PC-9 (cell line): ENCODE measurements around the gene SAPCD2. TPM values are rescaled to one million over a fixed set of nuclear protein-coding genes. Genes with fewer than 3 reads are reported as not detected.

Source experiments
- BruUV-seq: library from RNA; stranded (reverse); fragments of 400-500 nt; replicated peaks from 2 replicates; lab custom pipeline; 2021; lab: Mats Ljungman, UMichigan
- CTCF ChIA-PET: fragments of 300-600 bp; sonication (Branson Sonifier 250); formaldehyde crosslinking; loops from one replicate; lab custom pipeline; 2022; ENCODE audit warnings: antibody characterized with exemption; lab: Charles Lee
- POLR2A ChIA-PET: fragments of 300-600 bp; sonication (Branson Sonifier 250); formaldehyde crosslinking; loops from one replicate; lab custom pipeline; 2022; ENCODE audit warnings: antibody characterized with exemption; ENCODE audit not compliant: unreplicated experiment; lab: Charles Lee
- DNase-seq, 2 experiments: peaks; one replicate each; pipeline versions ENCODE4 v3.0.0 to v3.0.0-alpha.2; 2015 to 2022; ENCODE audit warnings: mixed read lengths in 1 of 2
- H2AFZ ChIP-seq: fragments of 200-600 bp; sonication (generic); 2 replicates; pipeline ENCODE4 v1.8.1; 2017; ENCODE audit warnings: antibody characterized with exemption
- H3F3A ChIP-seq: fragments of 200-600 bp; sonication (generic); 2 replicates; pipeline ENCODE4 v1.8.1; 2017; ENCODE audit warnings: antibody characterized with exemption, mild to moderate bottlenecking, low read depth; ENCODE audit not compliant: insufficient read depth
- H3K27ac ChIP-seq: fragments of 200-600 bp; sonication (generic); 2 replicates; pipeline ENCODE4 v1.6.1; 2016; ENCODE audit warnings: mixed run types
- H3K27me3 ChIP-seq: fragments of 200-600 bp; sonication (generic); 2 replicates; pipeline ENCODE4 v1.6.1; 2016; ENCODE audit warnings: low read depth, mixed run types; ENCODE audit not compliant: insufficient read depth
- H3K36me3 ChIP-seq: fragments of 200-600 bp; sonication (generic); 2 replicates; pipeline ENCODE4 v1.6.1; 2016; ENCODE audit warnings: low read depth, mixed run types
- H3K4me1 ChIP-seq: fragments of 200-600 bp; sonication (generic); replicated peaks from 2 replicates; pipeline ENCODE4 v1.6.1; 2016; ENCODE audit warnings: mixed run types; ENCODE audit not compliant: insufficient read depth
- H3K4me2 ChIP-seq: fragments of 200-600 bp; sonication (generic); 2 replicates; pipeline ENCODE4 v1.6.1; 2017; ENCODE audit warnings: mixed run types
- H3K4me3 ChIP-seq: fragments of 200-600 bp; sonication (generic); 2 replicates; pipeline ENCODE4 v1.6.1; 2016; ENCODE audit warnings: mixed run types
- H3K79me2 ChIP-seq: fragments of 200-600 bp; sonication (generic); 2 replicates; pipeline ENCODE4 v1.6.1; 2017; ENCODE audit warnings: low read depth, mixed run types
- H3K9me2 ChIP-seq: fragments of 200-600 bp; sonication (generic); 2 replicates; pipeline ENCODE4 v1.8.1; 2017; ENCODE audit warnings: mild to moderate bottlenecking; ENCODE audit not compliant: insufficient read depth
- H3K9me3 ChIP-seq: fragments of 200-600 bp; sonication (generic); 2 replicates; pipeline ENCODE4 v1.8.1; 2016; ENCODE audit warnings: low read depth; ENCODE audit not compliant: insufficient read depth
- H4K20me1 ChIP-seq: fragments of 200-600 bp; sonication (generic); 2 replicates; pipeline ENCODE4 v1.8.1; 2017; ENCODE audit not compliant: insufficient read depth
- CTCF ChIP-seq: fragments of 200-600 bp; sonication (generic); conservative IDR thresholded peaks from 2 replicates; pipeline ENCODE4 v1.6.1; 2017; ENCODE audit warnings: mixed run types, antibody characterized with exemption, mild to moderate bottlenecking, moderate library complexity
- EZH2 ChIP-seq: fragments of 200-600 bp; sonication (generic); IDR thresholded peaks from 2 replicates; pipeline ENCODE4 v1.8.0; 2017; ENCODE audit warnings: antibody characterized with exemption, low read depth
- intact Hi-C: fragments of 100-400 bp; cut with micrococcal nuclease; formaldehyde crosslinking; loops from one replicate; pipeline ENCODE4 v1.10.0; 2022; ENCODE audit not compliant: unreplicated experiment
- total RNA-seq: library from RNA; stranded (reverse); gene quantifications from 2 replicates; pipeline ENCODE4 v1.2.3, GENCODE V29; 2021

The SAPCD2 gene
- total RNA-seq, 1 experiment from 2014 or later = 50.3 TPM

GRCh38 chr9:137089232-137089947, 19.0 kb upstream of the SAPCD2 start:
- peaks cover 22% of the 10 kb centered on the region for H3K4me1 ChIP-seq
- H3K9me2 ChIP-seq = no peaks in the 10 kb centered on the region
- no TSS peak for BruUV-seq
- POLR2A ChIA-PET = no interaction called here
- CTCF ChIA-PET = no interaction called here
- TF ChIP-seq EZH2 = no peak
- no peak for TF ChIP-seq CTCF
- H4K20me1 ChIP-seq = 0 out of 2 replicates have a peak, but pooled peaks cover 4% of the 10 kb centered on the region
- no peak overlapping the region for H3K27ac ChIP-seq
- intact Hi-C loops = no loop called here
- no peak overlapping the region for H3K4me2 ChIP-seq
- no peak overlapping the region for H2AFZ ChIP-seq
- H3K9me3 ChIP-seq = no peaks in the 10 kb centered on the region
- peaks cover 15% of the 10 kb centered on the region; the same call in 1 of the 2 replicates for H3F3A ChIP-seq
- H3K36me3 ChIP-seq = no peaks in the 10 kb centered on the region
- H3K79me2 ChIP-seq = peaks cover 14% of the 10 kb centered on the region
- H3K27me3 ChIP-seq = no peaks in the 10 kb centered on the region
- DNase-seq = no peak
- H3K4me3 ChIP-seq = no peak overlapping the region

- peaks cover 35% of the 10 kb centered on the region for H3K4me1 ChIP-seq
- POLR2A ChIA-PET = interaction anchor here (0.6 kb wide), 2 partner anchors 20 to 110 kb away, joined by 3 to 4 read pairs; no protein-coding TSS in a partner anchor
- H2AFZ ChIP-seq = no peak overlapping the region
- no peak overlapping the region for H3K27ac ChIP-seq
- peaks cover 28% of the 10 kb centered on the region for H3F3A ChIP-seq
- no peak for TF ChIP-seq CTCF
- CTCF ChIA-PET = no interaction called here
- no peaks in the 10 kb centered on the region for H3K27me3 ChIP-seq
- peak overlapping the region; percentile 87 for H3K4me2 ChIP-seq
- no peaks in the 10 kb centered on the region for H3K9me3 ChIP-seq
- H3K4me3 ChIP-seq = peak overlapping the region; percentile 74; the same call in 1 of the 2 replicates
- no peaks in the 10 kb centered on the region for H3K9me2 ChIP-seq
- 0 out of 2 replicates have a peak, but pooled peaks cover 4% of the 10 kb centered on the region for H4K20me1 ChIP-seq
- DNase-seq = peak in 1 of 2 experiments; percentile 9
- BruUV-seq = no TSS peak
- no peaks in the 10 kb centered on the region for H3K36me3 ChIP-seq
- intact Hi-C loops = no loop called here
- H3K79me2 ChIP-seq = peaks cover 14% of the 10 kb centered on the region
These were observed 17.8 kb upstream of the SAPCD2 start for GRCh38 chr9:137088121-137088520.

GRCh38 chr9:137087409-137087925, 17.1 kb upstream of the SAPCD2 start:
- ChIA-PET POLR2A (interaction anchor here (0.5 to 2.1 kb wide), 5 partner anchors 17 to 215 kb away, joined by 3 to 15 read pairs (median 4); partner anchors contain the start of genes NRARP and SAPCD2), CTCF (no interaction called here)
- Histone ChIP-seq H3K4me1 (peaks cover 39% of the 10 kb centered on the region), H3K4me2 (peak overlapping the region; percentile 87), H3K79me2 (peaks cover 14% of the 10 kb centered on the region), H3K27ac (0 out of 2 replicates have a peak overlapping the region, but pooled peaks have one; percentile 22), H3F3A (peaks cover 33% of the 10 kb centered on the region), H3K4me3 (peak overlapping the region; percentile 74), H3K9me2 (no peaks in the 10 kb centered on the region), H3K9me3 (no peaks in the 10 kb centered on the region), H4K20me1 (0 out of 2 replicates have a peak, but pooled peaks cover 4% of the 10 kb centered on the region), H2AFZ (peak overlapping the region; percentile 91), H3K27me3 (no peaks in the 10 kb centered on the region), H3K36me3 (no peaks in the 10 kb centered on the region)
- DNase-seq = peak in 1 of 2 experiments; percentile 17
- TF ChIP-seq CTCF (no peak), EZH2 (no peak)
- BruUV-seq = TSS peak; percentile 24
- intact Hi-C loops = no loop called here
